Measurements from ENCODE around the gene SMIM36.

DNA sequence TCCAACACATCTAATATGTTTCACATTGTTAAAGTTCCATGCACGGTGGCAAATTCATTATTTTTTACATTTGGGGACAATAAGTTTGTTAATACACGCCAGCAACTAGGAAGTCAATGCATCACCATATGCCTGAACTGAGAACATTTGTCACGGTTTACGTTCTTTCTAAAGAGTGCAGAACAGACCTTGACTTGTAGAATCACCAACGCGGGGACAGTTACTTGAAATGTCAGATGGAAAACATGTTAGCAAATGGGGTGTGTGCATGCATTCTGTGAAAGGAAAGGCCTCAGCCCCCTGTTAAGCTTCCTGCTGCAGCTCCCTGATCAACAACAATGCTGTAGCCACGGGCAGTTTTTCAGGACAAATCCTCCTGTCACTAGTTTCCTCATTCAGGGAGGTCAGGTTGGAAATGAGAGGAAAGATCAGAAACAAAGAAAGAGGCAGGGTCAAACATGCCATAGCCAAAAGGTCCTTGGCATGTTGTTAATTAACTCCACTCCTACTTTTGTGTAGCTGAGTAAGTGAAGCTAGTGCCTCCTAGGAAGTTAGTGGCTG, 18.4 kb downstream of the SMIM36 start:
- no peak for TF ChIP-seq POLR2A (IDR thresholded peaks at IDR 0.05)
- TF ChIP-seq, protein P1, sequence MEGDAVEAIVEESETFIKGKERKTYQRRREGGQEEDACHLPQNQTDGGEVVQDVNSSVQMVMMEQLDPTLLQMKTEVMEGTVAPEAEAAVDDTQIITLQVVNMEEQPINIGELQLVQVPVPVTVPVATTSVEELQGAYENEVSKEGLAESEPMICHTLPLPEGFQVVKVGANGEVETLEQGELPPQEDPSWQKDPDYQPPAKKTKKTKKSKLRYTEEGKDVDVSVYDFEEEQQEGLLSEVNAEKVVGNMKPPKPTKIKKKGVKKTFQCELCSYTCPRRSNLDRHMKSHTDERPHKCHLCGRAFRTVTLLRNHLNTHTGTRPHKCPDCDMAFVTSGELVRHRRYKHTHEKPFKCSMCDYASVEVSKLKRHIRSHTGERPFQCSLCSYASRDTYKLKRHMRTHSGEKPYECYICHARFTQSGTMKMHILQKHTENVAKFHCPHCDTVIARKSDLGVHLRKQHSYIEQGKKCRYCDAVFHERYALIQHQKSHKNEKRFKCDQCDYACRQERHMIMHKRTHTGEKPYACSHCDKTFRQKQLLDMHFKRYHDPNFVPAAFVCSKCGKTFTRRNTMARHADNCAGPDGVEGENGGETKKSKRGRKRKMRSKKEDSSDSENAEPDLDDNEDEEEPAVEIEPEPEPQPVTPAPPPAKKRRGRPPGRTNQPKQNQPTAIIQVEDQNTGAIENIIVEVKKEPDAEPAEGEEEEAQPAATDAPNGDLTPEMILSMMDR (IDR thresholded peaks at IDR 0.05) = no peak
